Stimulated activated naive CD8-positive, alpha-beta T cell treated with anti-CD3 and anti-CD28 coated beads, Interleukin-15, Interleukin-2, amounts not matched to agents 100 ng/mL and 50 ng/mL, for 24 hours (primary cell): ENCODE measurements around the gene DUSP8.
"Not testable (repeated sequence)": the region's sequence is repeated elsewhere in the genome, so short reads cannot be mapped to it uniquely, and the experiment has no call there.

ENCODE experiments used
- H3K27ac Mint-ChIP-seq: one replicate; pipeline ENCODE4 v1.8.0; 2021; ENCODE audit warnings: mild to moderate bottlenecking, mixed read lengths
- H3K27me3 Mint-ChIP-seq: one replicate; pipeline ENCODE4 v1.8.0; 2021; ENCODE audit warnings: mixed read lengths
- H3K36me3 Mint-ChIP-seq: one replicate; pipeline ENCODE4 v1.8.0; 2021; ENCODE audit warnings: low read depth, mixed read lengths
- H3K4me1 Mint-ChIP-seq: one replicate; pipeline ENCODE4 v1.8.0; 2021; ENCODE audit warnings: low read depth, mixed read lengths
- H3K4me3 Mint-ChIP-seq: one replicate; pipeline ENCODE4 v1.8.0; 2021; ENCODE audit warnings: mild to moderate bottlenecking, mixed read lengths
- H3K9me3 Mint-ChIP-seq: one replicate; pipeline ENCODE4 v1.8.0; 2021; ENCODE audit warnings: mixed read lengths

The DUSP8 gene

GRCh38 chr11:1513326-1514296 lies 58.5 kb downstream of the DUSP8 start:
- no peak overlapping the region for H3K4me3 Mint-ChIP-seq
- peaks cover 4% of the 10 kb centered on the region for H3K36me3 Mint-ChIP-seq
- H3K4me1 Mint-ChIP-seq: peaks cover 52% of the 10 kb centered on the region
- H3K27me3 Mint-ChIP-seq: no peaks in the 10 kb centered on the region
- H3K9me3 Mint-ChIP-seq: no peaks in the 10 kb centered on the region
- no peak overlapping the region for H3K27ac Mint-ChIP-seq

- H3K4me3 Mint-ChIP-seq, H3K27ac Mint-ChIP-seq, H3K27me3 Mint-ChIP-seq, H3K9me3 Mint-ChIP-seq, H3K36me3 Mint-ChIP-seq: not testable (repeated sequence)
- H3K4me1 Mint-ChIP-seq: peaks cover 52% of the 10 kb centered on the region
These were observed 59.4 kb downstream of the DUSP8 start for GRCh38 chr11:1512531-1513258.

GRCh38 chr11:1511937-1512496 lies 60.1 kb downstream of the DUSP8 start:
- no peak overlapping the region for H3K4me3 Mint-ChIP-seq
- H3K27ac Mint-ChIP-seq: no peak overlapping the region
- peaks cover 4% of the 10 kb centered on the region for H3K36me3 Mint-ChIP-seq
- peaks cover 46% of the 10 kb centered on the region for H3K4me1 Mint-ChIP-seq
- no peaks in the 10 kb centered on the region for H3K27me3 Mint-ChIP-seq
- no peaks in the 10 kb centered on the region for H3K9me3 Mint-ChIP-seq

- Mint-ChIP-seq H3K36me3 (peaks cover 4% of the 10 kb centered on the region), H3K27ac (no peak overlapping the region), H3K4me3 (no peak overlapping the region), H3K9me3 (no peaks in the 10 kb centered on the region), H3K4me1 (peaks cover 37% of the 10 kb centered on the region), H3K27me3 (no peaks in the 10 kb centered on the region)
These were observed 61.1 kb downstream of the DUSP8 start for GRCh38 chr11:1510928-1511327.

DNA sequence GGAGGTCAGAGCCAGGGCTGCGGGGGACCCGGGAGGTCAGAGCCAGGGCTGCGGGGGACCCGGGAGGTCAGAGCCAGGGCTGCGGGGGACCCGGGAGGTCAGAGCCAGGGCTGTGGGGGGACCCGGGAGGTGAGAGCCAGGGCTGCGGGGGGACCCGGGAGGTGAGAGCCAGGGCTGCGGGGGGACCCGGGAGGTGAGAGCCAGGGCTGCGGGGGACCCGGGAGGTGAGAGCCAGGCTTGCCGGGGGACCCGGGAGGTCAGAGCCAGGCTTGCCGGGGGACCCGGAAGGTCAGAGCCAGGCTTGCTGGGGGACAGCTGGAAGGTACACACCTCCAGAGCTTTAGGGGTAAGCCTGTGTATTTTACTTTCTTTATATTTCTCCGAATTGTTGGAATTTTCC lies 61.7 kb downstream of the DUSP8 start:
- H3K4me1 Mint-ChIP-seq: peaks cover 31% of the 10 kb centered on the region

GRCh38 chr11:1509626-1510255 lies 62.3 kb downstream of the DUSP8 start:
- Mint-ChIP-seq H3K4me3 (no peak overlapping the region), H3K27ac (no peak overlapping the region), H3K27me3 (no peaks in the 10 kb centered on the region), H3K4me1 (peaks cover 29% of the 10 kb centered on the region), H3K9me3 (no peaks in the 10 kb centered on the region), H3K36me3 (peaks cover 4% of the 10 kb centered on the region)

More for the DNA sequence above, 61.7 kb downstream of the DUSP8 start:
- not testable (repeated sequence) for H3K4me3 Mint-ChIP-seq, H3K9me3 Mint-ChIP-seq, H3K27me3 Mint-ChIP-seq, H3K36me3 Mint-ChIP-seq, H3K27ac Mint-ChIP-seq

GRCh38 chr11:1508986-1509385 lies 63.1 kb downstream of the DUSP8 start:
- H3K9me3 Mint-ChIP-seq: no peaks in the 10 kb centered on the region
- H3K27ac Mint-ChIP-seq: no peak overlapping the region
- H3K4me3 Mint-ChIP-seq: no peak overlapping the region
- peaks cover 4% of the 10 kb centered on the region for H3K36me3 Mint-ChIP-seq
- no peaks in the 10 kb centered on the region for H3K27me3 Mint-ChIP-seq
- peaks cover 21% of the 10 kb centered on the region for H3K4me1 Mint-ChIP-seq

DNA sequence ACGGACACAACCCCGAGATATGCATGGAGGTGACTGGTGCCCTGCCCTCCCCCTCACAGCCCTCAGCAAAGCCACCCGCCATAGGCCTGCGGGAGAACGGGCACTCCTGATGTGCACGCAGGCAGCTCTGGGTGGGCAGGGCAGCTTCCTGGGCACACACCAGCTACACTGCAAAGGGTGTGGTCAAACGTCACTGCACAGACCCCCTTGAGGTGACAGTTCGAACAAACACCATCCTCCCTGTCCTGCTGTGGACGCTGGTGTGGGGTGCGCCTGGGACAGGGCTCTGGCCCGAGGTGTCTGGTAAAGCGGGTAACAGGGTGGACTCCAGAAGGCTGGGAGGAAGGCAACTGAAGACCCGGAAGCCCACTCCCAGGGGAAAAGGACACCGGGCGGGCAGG lies 63.6 kb downstream of the DUSP8 start:
- H3K36me3 Mint-ChIP-seq: peaks cover 4% of the 10 kb centered on the region
- no peaks in the 10 kb centered on the region for H3K9me3 Mint-ChIP-seq
- no peak overlapping the region for H3K4me3 Mint-ChIP-seq
- H3K27ac Mint-ChIP-seq: no peak overlapping the region
- peaks cover 18% of the 10 kb centered on the region for H3K4me1 Mint-ChIP-seq
- H3K27me3 Mint-ChIP-seq: no peaks in the 10 kb centered on the region

- Mint-ChIP-seq H3K27me3 (no peaks in the 10 kb centered on the region), H3K9me3 (no peaks in the 10 kb centered on the region), H3K4me1 (peaks cover 15% of the 10 kb centered on the region), H3K36me3 (no peaks in the 10 kb centered on the region), H3K27ac (no peak overlapping the region), H3K4me3 (no peak overlapping the region)
These were observed 64.5 kb downstream of the DUSP8 start for GRCh38 chr11:1507381-1508140.

- Mint-ChIP-seq H3K9me3 (no peaks in the 10 kb centered on the region), H3K27ac (no peak overlapping the region), H3K27me3 (no peaks in the 10 kb centered on the region), H3K4me1 (peaks cover 14% of the 10 kb centered on the region), H3K4me3 (no peak overlapping the region), H3K36me3 (no peaks in the 10 kb centered on the region)
These were observed 65.1 kb downstream of the DUSP8 start for GRCh38 chr11:1506981-1507380.

DNA sequence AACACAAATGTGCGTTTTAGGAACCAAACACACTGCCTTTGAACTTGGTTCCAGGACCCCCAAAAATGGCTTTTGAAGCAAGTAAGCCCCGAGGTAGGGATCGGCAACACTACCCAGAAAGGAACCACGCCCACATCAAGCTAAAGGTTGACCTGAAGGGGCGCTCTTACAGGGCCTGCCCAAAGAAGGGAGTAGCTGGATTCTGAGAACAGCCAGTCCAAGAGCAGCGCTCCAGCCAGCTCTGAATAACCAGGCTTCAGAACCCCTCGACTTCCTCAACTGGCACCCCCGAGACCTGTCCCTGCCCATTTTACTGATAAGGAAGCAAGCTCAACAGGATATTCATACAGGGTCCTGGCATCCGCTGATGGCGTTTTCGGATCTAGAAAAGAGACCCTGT lies 66.6 kb downstream of the DUSP8 start:
- H3K36me3 Mint-ChIP-seq: peaks cover 5% of the 10 kb centered on the region
- H3K27ac Mint-ChIP-seq: no peak overlapping the region
- peaks cover 7% of the 10 kb centered on the region for H3K4me1 Mint-ChIP-seq
- H3K9me3 Mint-ChIP-seq: no peaks in the 10 kb centered on the region
- no peaks in the 10 kb centered on the region for H3K27me3 Mint-ChIP-seq
- no peak overlapping the region for H3K4me3 Mint-ChIP-seq

DNA sequence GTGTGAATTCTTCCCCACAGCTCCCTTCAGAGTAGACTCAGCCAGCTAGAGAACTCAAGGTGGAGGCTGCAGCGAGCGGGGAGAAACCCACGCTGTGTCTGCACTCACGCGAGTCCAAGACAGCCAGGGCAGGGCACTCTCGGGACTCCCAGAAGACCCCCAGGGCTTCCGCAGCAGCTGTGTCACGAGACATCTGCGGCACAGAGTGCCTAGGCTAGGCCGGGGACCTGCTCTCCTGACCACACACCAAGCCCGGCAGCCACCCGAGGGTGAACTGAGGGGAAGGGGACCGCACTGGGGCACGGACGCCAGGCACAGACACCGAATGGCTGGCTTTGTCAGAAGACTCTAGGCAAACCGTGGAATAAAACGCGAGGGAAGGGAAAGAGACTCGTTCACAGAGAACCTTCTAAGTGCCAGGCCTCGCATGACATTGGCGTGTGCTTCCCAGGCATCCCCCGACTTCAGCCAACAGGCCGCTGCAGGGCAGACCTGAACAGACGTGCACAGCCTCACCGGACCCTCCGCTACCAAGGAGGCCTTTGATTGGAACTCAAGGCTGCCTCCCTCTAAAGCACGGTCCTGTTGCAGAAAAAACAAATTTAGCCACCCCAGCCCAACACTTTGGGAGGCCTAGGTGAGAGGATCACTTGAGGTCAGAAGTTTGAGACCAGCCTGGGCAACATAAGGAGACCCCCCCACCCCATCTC lies 67.3 kb downstream of the DUSP8 start:
- Mint-ChIP-seq H3K36me3 (peaks cover 9% of the 10 kb centered on the region), H3K4me3 (no peak overlapping the region), H3K27me3 (no peaks in the 10 kb centered on the region), H3K9me3 (no peaks in the 10 kb centered on the region), H3K4me1 (peaks cover 6% of the 10 kb centered on the region), H3K27ac (no peak overlapping the region)

- peaks cover under 1% of the 10 kb centered on the region for H3K9me3 Mint-ChIP-seq
- H3K27me3 Mint-ChIP-seq: no peaks in the 10 kb centered on the region
- no peak overlapping the region for H3K27ac Mint-ChIP-seq
- peaks cover 1% of the 10 kb centered on the region for H3K4me1 Mint-ChIP-seq
- H3K4me3 Mint-ChIP-seq: no peak overlapping the region
- peaks cover 10% of the 10 kb centered on the region for H3K36me3 Mint-ChIP-seq
These were observed 67.9 kb downstream of the DUSP8 start for GRCh38 chr11:1504138-1504537.
